GM23338 (cell line): Measurements from ENCODE around the gene ITPRIPL1. TPM values are rescaled to one million over a fixed set of nuclear protein-coding genes. Genes with fewer than 3 reads are reported as not detected.

ENCODE experiments used
- ATAC-seq: fragments of 200-7000 bp; cut with Tn5 transposase; 3 replicates; pipeline ENCODE4 v1.9.1; 2020
- DNase-seq: peaks from one replicate; pipeline ENCODE4 v3.0.0-alpha.2; 2015; ENCODE audit warnings: low spot score
- H2AFZ ChIP-seq: fragments of 200-600 bp; sonication (generic); 2 replicates; pipeline ENCODE4 v1.8.0; 2016; ENCODE audit warnings: antibody characterized with exemption, mild to moderate bottlenecking, moderate library complexity
- H3F3A ChIP-seq: fragments of 200-600 bp; sonication (generic); replicated peaks from 2 replicates; pipeline ENCODE4 v1.8.0; 2017; ENCODE audit warnings: antibody characterized with exemption, mixed run types, low read depth
- H3K27ac ChIP-seq: fragments of 200-600 bp; sonication (generic); 2 replicates; pipeline ENCODE4 v1.6.1; 2016; ENCODE audit warnings: low read depth
- H3K27me3 ChIP-seq: fragments of 200-600 bp; sonication (generic); 2 replicates; pipeline ENCODE4 v1.8.0; 2016; ENCODE audit warnings: mild to moderate bottlenecking, mixed run types, moderate library complexity; ENCODE audit not compliant: insufficient read depth
- H3K36me3 ChIP-seq: fragments of 200-600 bp; sonication (generic); 2 replicates; pipeline ENCODE4 v1.8.0; 2016; ENCODE audit warnings: mild to moderate bottlenecking; ENCODE audit not compliant: insufficient read depth
- H3K4me1 ChIP-seq: fragments of 200-600 bp; sonication (generic); 2 replicates; pipeline ENCODE4 v1.8.0; 2016; ENCODE audit warnings: mild to moderate bottlenecking, moderate library complexity; ENCODE audit not compliant: insufficient read depth
- H3K4me2 ChIP-seq: fragments of 200-600 bp; sonication (generic); 2 replicates; pipeline ENCODE4 v1.7.1; 2017; ENCODE audit warnings: mixed run types
- H3K4me3 ChIP-seq: fragments of 200-600 bp; sonication (generic); 2 replicates; pipeline ENCODE4 v1.6.1; 2016; ENCODE audit warnings: mixed run types
- H3K79me2 ChIP-seq: fragments of 200-600 bp; sonication (generic); replicated peaks from 2 replicates; pipeline ENCODE4 v1.8.0; 2017; ENCODE audit warnings: mild to moderate bottlenecking; ENCODE audit not compliant: insufficient read depth
- H3K9me2 ChIP-seq: fragments of 200-600 bp; sonication (generic); 2 replicates; pipeline ENCODE4 v1.8.0; 2017; ENCODE audit not compliant: insufficient read depth
- H4K20me1 ChIP-seq: fragments of 200-600 bp; sonication (generic); replicated peaks from 2 replicates; pipeline ENCODE4 v1.8.0; 2017; ENCODE audit warnings: mild to moderate bottlenecking; ENCODE audit not compliant: insufficient read depth
- H3K27ac Mint-ChIP-seq: 2 replicates; pipeline ENCODE4 v1.8.0; 2020; ENCODE audit warnings: inconsistent platforms, mild to moderate bottlenecking, moderate library complexity, mixed read lengths
- H3K27me3 Mint-ChIP-seq: 3 replicates; pipeline ENCODE4 v1.8.0; 2022; ENCODE audit warnings: low read depth, mild to moderate bottlenecking, moderate library complexity, mixed read lengths, inconsistent platforms; ENCODE audit not compliant: insufficient read depth, poor library complexity
- H3K36me3 Mint-ChIP-seq: 3 replicates; pipeline ENCODE4 v1.8.0; 2021; ENCODE audit warnings: low read depth, mild to moderate bottlenecking, inconsistent platforms, moderate library complexity, mixed read lengths
- H3K4me1 Mint-ChIP-seq: 3 replicates; pipeline ENCODE4 v1.8.0; 2020; ENCODE audit warnings: mild to moderate bottlenecking, inconsistent platforms, mixed read lengths
- H3K4me3 Mint-ChIP-seq: 3 replicates; pipeline ENCODE4 v1.8.0; 2021; ENCODE audit warnings: moderate library complexity, mild to moderate bottlenecking, inconsistent platforms, mixed read lengths
- H3K9me3 Mint-ChIP-seq: 3 replicates; pipeline ENCODE4 v1.8.0; 2020; ENCODE audit warnings: moderate library complexity, mild to moderate bottlenecking, inconsistent platforms, mixed read lengths
- CREB1 ChIP-seq: fragments of 250-450 bp; sonication (Bioruptor Pico); IDR thresholded peaks from 2 replicates; pipeline ENCODE4 v1.5.0; 2020; ENCODE audit warnings: low read depth, mild to moderate bottlenecking, moderate library complexity
- ETS1 ChIP-seq: IDR thresholded peaks from 2 replicates; pipeline ENCODE4 v1.6.1; 2016; ENCODE audit warnings: antibody characterized with exemption
- EZH2 ChIP-seq: fragments of 200-600 bp; sonication (generic); IDR thresholded peaks from one replicate; pipeline ENCODE4 v1.8.0; 2017; ENCODE audit warnings: antibody characterized with exemption, mild to moderate bottlenecking, low read depth; ENCODE audit not compliant: unreplicated experiment
- EZH2phosphoT487 ChIP-seq: fragments of 200-600 bp; sonication (generic); IDR thresholded peaks from one replicate; pipeline ENCODE4 v1.8.1; 2018; ENCODE audit warnings: antibody characterized with exemption; ENCODE audit not compliant: unreplicated experiment
- JUNB ChIP-seq: IDR thresholded peaks from one replicate; pipeline ENCODE4 v1.6.1; 2016; ENCODE audit warnings: antibody characterized with exemption; ENCODE audit not compliant: unreplicated experiment
- NANOG ChIP-seq: IDR thresholded peaks from 2 replicates; pipeline ENCODE4 v1.6.1; 2016; ENCODE audit warnings: antibody characterized with exemption, borderline replicate concordance
- STAT1 ChIP-seq: IDR thresholded peaks from one replicate; pipeline ENCODE4 v1.6.1; 2016; ENCODE audit warnings: antibody characterized with exemption; ENCODE audit not compliant: unreplicated experiment
- ZNF331 ChIP-seq: fragments of 250-450 bp; sonication (Bioruptor Pico); IDR thresholded peaks from 2 replicates; pipeline ENCODE4 v1.5.0; 2020; ENCODE audit warnings: low read depth, mild to moderate bottlenecking, moderate library complexity
- ZNF462 ChIP-seq: fragments of 250-450 bp; sonication (Bioruptor Pico); IDR thresholded peaks from 2 replicates; pipeline ENCODE4 v1.5.0; 2020; ENCODE audit warnings: mild to moderate bottlenecking, moderate library complexity
- polyA plus RNA-seq: library from polyadenylated mRNA; unstranded; fragments of >200 nt; fragmentation: Nextera tagmentation; extraction: Ambion mirVana; gene quantifications from 2 replicates; pipeline ENCODE4 v1.2.1, GENCODE V29; 2016
- total RNA-seq: library from RNA; depleted of rRNA; stranded (reverse); fragments of >200 nt; shearing (Covaris generic); gene quantifications from 2 replicates; pipeline ENCODE4 v1.2.3, GENCODE V29; 2014

ITPRIPL1 gene
- total and polyA plus RNA-seq, 2 experiments from 2014 or later, result 5.3 to 14.0 TPM

GRCh38 chr2:96287273-96287856 is 37.8 kb upstream of the ITPRIPL1 start:
- Histone ChIP-seq H3K4me1 (no peaks in the 10 kb centered on the region), H3K27me3 (no peaks in the 10 kb centered on the region), H3K27ac (no peak overlapping the region), H2AFZ (no peak overlapping the region), H3K4me3 (no peak overlapping the region), H3F3A (no peaks in the 10 kb centered on the region), H3K4me2 (no peak overlapping the region), H3K79me2 (no peaks in the 10 kb centered on the region), H3K9me2 (no peaks in the 10 kb centered on the region), H3K36me3 (peaks cover 89% of the 10 kb centered on the region), H4K20me1 (peaks cover 9% of the 10 kb centered on the region; the same call in 1 of the 2 replicates)
- peaks cover 7% of the 10 kb centered on the region for H3K27me3 Mint-ChIP-seq
- no peaks in the 10 kb centered on the region for H3K4me1 Mint-ChIP-seq
- DNase-seq (no peak), ATAC-seq (no peak)
- no peak overlapping the region for H3K4me3 Mint-ChIP-seq
- H3K9me3 Mint-ChIP-seq, result no peaks in the 10 kb centered on the region
- no peak overlapping the region for H3K27ac Mint-ChIP-seq
- no peak for TF ChIP-seq ETS1
- TF ChIP-seq EZH2, result no peak
- TF ChIP-seq ZNF331, result no peak
- no peak for TF ChIP-seq CREB1
- no peak for TF ChIP-seq STAT1
- no peak for TF ChIP-seq NANOG
- no peak for TF ChIP-seq ZNF462
- no peak for TF ChIP-seq JUNB
- TF ChIP-seq EZH2phosphoT487, result no peak
- H3K36me3 Mint-ChIP-seq, result peaks cover 100% of the 10 kb centered on the region
